Neural progenitor cell (in vitro differentiated cells): ENCODE results near the gene CSNK2A1. TPM values are rescaled to one million over a fixed set of nuclear protein-coding genes. Genes with fewer than 3 reads are reported as not detected.

Experiments
- DNase-seq: peaks from one replicate; pipeline ENCODE4 v3.0.0-alpha.2; 2016; ENCODE audit warnings: low spot score
- H2AFZ ChIP-seq: fragments of 200-600 bp; sonication (generic); replicated peaks from 2 replicates; pipeline ENCODE4 v1.6.1; 2016; ENCODE audit warnings: antibody characterized with exemption
- H3F3A ChIP-seq: fragments of 200-600 bp; sonication (generic); 2 replicates; pipeline ENCODE4 v1.6.1; 2016; ENCODE audit warnings: antibody characterized with exemption, low read depth
- H3K27ac ChIP-seq: fragments of 200-600 bp; sonication (generic); 2 replicates; pipeline ENCODE4 v1.5.1; 2016; ENCODE audit warnings: mild to moderate bottlenecking
- H3K27me3 ChIP-seq: fragments of 200-600 bp; sonication (generic); 2 replicates; pipeline ENCODE4 v1.6.1; 2016; ENCODE audit warnings: mild to moderate bottlenecking, moderate library complexity
- H3K36me3 ChIP-seq: fragments of 200-600 bp; sonication (generic); 2 replicates; pipeline ENCODE4 v1.5.1; 2016
- H3K4me1 ChIP-seq: fragments of 200-600 bp; sonication (generic); 2 replicates; pipeline ENCODE4 v1.6.1; 2016; ENCODE audit warnings: mixed run types
- H3K4me2 ChIP-seq: fragments of 200-600 bp; sonication (generic); 2 replicates; pipeline ENCODE4 v1.6.1; 2016
- H3K4me3 ChIP-seq: fragments of 200-600 bp; sonication (generic); 2 replicates; pipeline ENCODE4 v1.5.1; 2016
- H3K79me2 ChIP-seq: fragments of 200-600 bp; sonication (generic); 2 replicates; pipeline ENCODE4 v1.6.1; 2016; ENCODE audit warnings: low read depth
- H3K9ac ChIP-seq: fragments of 200-600 bp; sonication (generic); 2 replicates; pipeline ENCODE4 v1.6.1; 2016
- H3K9me3 ChIP-seq: fragments of 200-600 bp; sonication (generic); 2 replicates; pipeline ENCODE4 v1.5.1; 2016; ENCODE audit warnings: low read depth
- H4K20me1 ChIP-seq: fragments of 200-600 bp; sonication (generic); 2 replicates; pipeline ENCODE4 v1.6.1; 2016; ENCODE audit warnings: low read depth
- H3K27ac Mint-ChIP-seq: 3 replicates; pipeline ENCODE4 v1.8.0; 2021; ENCODE audit warnings: mixed read lengths
- H3K27me3 Mint-ChIP-seq: 2 replicates; pipeline ENCODE4 v1.8.0; 2022; ENCODE audit warnings: low read depth, mild to moderate bottlenecking, inconsistent platforms, moderate library complexity, mixed read lengths; ENCODE audit not compliant: insufficient read depth
- H3K36me3 Mint-ChIP-seq: 3 replicates; pipeline ENCODE4 v1.8.0; 2021; ENCODE audit warnings: mixed read lengths
- H3K4me1 Mint-ChIP-seq: 3 replicates; pipeline ENCODE4 v1.8.0; 2021; ENCODE audit warnings: mixed read lengths
- H3K4me3 Mint-ChIP-seq: 3 replicates; pipeline ENCODE4 v1.8.0; 2021; ENCODE audit warnings: mild to moderate bottlenecking, moderate library complexity, mixed read lengths
- H3K9me3 Mint-ChIP-seq: 3 replicates; pipeline ENCODE4 v1.8.0; 2020; ENCODE audit warnings: mixed read lengths
- CTCF ChIP-seq: fragments of 200-600 bp; sonication (generic); IDR thresholded peaks from 2 replicates; pipeline ENCODE4 v1.5.1; 2017; ENCODE audit warnings: antibody characterized with exemption, mild to moderate bottlenecking
- EZH2 ChIP-seq: fragments of 200-600 bp; sonication (generic); IDR thresholded peaks from 2 replicates; pipeline ENCODE4 v1.6.1; 2017; ENCODE audit warnings: antibody characterized with exemption, mild to moderate bottlenecking, moderate library complexity
- EZH2phosphoT487 ChIP-seq: fragments of 200-600 bp; sonication (generic); IDR thresholded peaks from 2 replicates; pipeline ENCODE4 v1.6.1; 2017; ENCODE audit warnings: antibody characterized with exemption
- total RNA-seq: library from RNA; depleted of rRNA; stranded (reverse); fragments of >200 nt; gene quantifications from 2 replicates; pipeline ENCODE4 v1.2.3, GENCODE V29; 2015; ENCODE audit warnings: low replicate concordance

The CSNK2A1 gene
- total RNA-seq: 310 and 599 TPM in 2 replicates

- H2AFZ ChIP-seq: peak within 1 kb of the TSS; percentile 100
- peak within 1 kb of the TSS; percentile 93 for H3K4me3 Mint-ChIP-seq
- H3K9me3 Mint-ChIP-seq: peaks cover 31% of the 10 kb centered on the region
- peaks cover 7% of the 10 kb centered on the region for H3K36me3 ChIP-seq
- peaks cover 34% of the 10 kb centered on the region for H3K27me3 ChIP-seq
- peaks cover 16% of the 10 kb centered on the region for H3K4me1 Mint-ChIP-seq
- H3K27me3 Mint-ChIP-seq: peaks cover 5% of the 10 kb centered on the region
- H3K4me3 ChIP-seq: peak within 1 kb of the TSS; percentile 98
- DNase-seq: peak; percentile 98
- peaks cover 50% of the 10 kb centered on the region for H3K79me2 ChIP-seq
- H3F3A ChIP-seq: no peaks in the 10 kb centered on the region
- H3K27ac Mint-ChIP-seq: peak within 1 kb of the TSS; percentile 100
- peak within 1 kb of the TSS; percentile 91 for H3K9ac ChIP-seq
- no peaks in the 10 kb centered on the region for H3K9me3 ChIP-seq
- peak within 1 kb of the TSS; percentile 94 for H3K27ac ChIP-seq
- H3K36me3 Mint-ChIP-seq: peaks cover 32% of the 10 kb centered on the region
- peak within 1 kb of the TSS; percentile 67 for H3K4me2 ChIP-seq
- H3K4me1 ChIP-seq: peaks cover 6% of the 10 kb centered on the region
- TF ChIP-seq EZH2 (no peak), EZH2phosphoT487 (no peak), CTCF (no peak)
- peaks cover 45% of the 10 kb centered on the region for H4K20me1 ChIP-seq
These were observed at the start of gene CSNK2A1 for GRCh38 chr20:543369-544152. TSS of gene CSNK2A1 (minus strand) at chr20:543790. CDS start at chr20:508551, 35,239 bp downstream.

GRCh38 chr20:592506-592905 lies 48.9 kb upstream of the CSNK2A1 start:
- Mint-ChIP-seq H3K9me3 (no peaks in the 10 kb centered on the region), H3K4me1 (no peaks in the 10 kb centered on the region)
- no peak for DNase-seq

GRCh38 chr20:591941-592340 lies 48.4 kb upstream of the CSNK2A1 start:
- peak overlapping the region; percentile 18 for H3K27ac Mint-ChIP-seq
- H2AFZ ChIP-seq: no peak overlapping the region
- no peak overlapping the region for H3K4me3 ChIP-seq
- DNase-seq: no peak
- H4K20me1 ChIP-seq: no peaks in the 10 kb centered on the region
- no peaks in the 10 kb centered on the region for H3K27me3 ChIP-seq
- no peaks in the 10 kb centered on the region for H3K36me3 Mint-ChIP-seq
- H3K9me3 ChIP-seq: no peaks in the 10 kb centered on the region
- H3K4me1 Mint-ChIP-seq: no peaks in the 10 kb centered on the region
- H3F3A ChIP-seq: no peaks in the 10 kb centered on the region
- H3K9ac ChIP-seq: no peak overlapping the region
- H3K36me3 ChIP-seq: no peaks in the 10 kb centered on the region
- H3K4me2 ChIP-seq: no peak overlapping the region
- H3K9me3 Mint-ChIP-seq: no peaks in the 10 kb centered on the region
- no peaks in the 10 kb centered on the region for H3K4me1 ChIP-seq
- H3K27ac ChIP-seq: no peak overlapping the region
- no peak overlapping the region for H3K4me3 Mint-ChIP-seq
- H3K79me2 ChIP-seq: no peaks in the 10 kb centered on the region
- H3K27me3 Mint-ChIP-seq: peaks cover 10% of the 10 kb centered on the region
- TF ChIP-seq EZH2phosphoT487 (no peak), EZH2 (no peak), CTCF (no peak)

More at GRCh38 chr20:592506-592905, 48.9 kb upstream of the CSNK2A1 start:
- Histone ChIP-seq H3K9me3 (no peaks in the 10 kb centered on the region), H2AFZ (no peak overlapping the region), H3F3A (no peaks in the 10 kb centered on the region), H3K27me3 (no peaks in the 10 kb centered on the region), H3K4me2 (no peak overlapping the region), H3K79me2 (no peaks in the 10 kb centered on the region), H3K4me3 (no peak overlapping the region), H3K36me3 (no peaks in the 10 kb centered on the region), H4K20me1 (no peaks in the 10 kb centered on the region), H3K4me1 (no peaks in the 10 kb centered on the region), H3K9ac (no peak overlapping the region), H3K27ac (no peak overlapping the region)
- Mint-ChIP-seq H3K27me3 (peaks cover 10% of the 10 kb centered on the region), H3K27ac (no peak overlapping the region), H3K4me3 (no peak overlapping the region), H3K36me3 (no peaks in the 10 kb centered on the region)
- no peak for TF ChIP-seq EZH2phosphoT487
